HepG2 (cell line): Measurements from ENCODE around the gene TUBB3. TPM values are rescaled to one million over a fixed set of nuclear protein-coding genes. Genes with fewer than 3 reads are reported as not detected.
"Not testable (repeated sequence)": the region's sequence is repeated elsewhere in the genome, so short reads cannot be mapped to it uniquely, and the experiment has no call there.

Experiments used
- ATAC-seq: fragments of 200-7000 bp; cut with Tn5 transposase; 3 replicates; pipeline ENCODE4 v1.9.1; 2020; ENCODE audit warnings: mild to moderate bottlenecking, moderate library complexity
- BruUV-seq: library from RNA; stranded (reverse); fragments of 400-500 nt; replicated peaks from 2 replicates; lab custom pipeline; 2021; lab: Mats Ljungman, UMichigan
- CTCF ChIA-PET: fragments of 300-600 bp; formaldehyde crosslinking; extraction: SDS; loops from one replicate; lab custom pipeline; 2021; ENCODE audit warnings: low total read pairs, inconsistent platforms, low intra/inter-chr PET ratio; lab: Yijun Ruan, JAX
- POLR2A ChIA-PET: fragments of 350-600 bp; sonication (Branson Sonifier 250); formaldehyde crosslinking; loops from one replicate; lab custom pipeline; 2020; ENCODE audit warnings: antibody characterized with exemption, inconsistent platforms; lab: Yijun Ruan, JAX
- DNase-seq: peaks from one replicate; pipeline ENCODE4 v3.0.0-alpha.2; 2015; ENCODE audit warnings: low spot score
- FAIRE-seq: peaks from 3 replicates; lab custom pipeline; 2011; peaks lifted over from hg19 to GRCh38; lab: Jason Lieb, UNC
- H2AFZ ChIP-seq: one replicate; pipeline ENCODE4 v1.6.1; 2011; ENCODE audit warnings: low read length, inconsistent platforms
- H3K27ac ChIP-seq: fragments of 300-600 bp; 3 replicates; pipeline ENCODE4 v1.8.0; 2011; ENCODE audit warnings: mixed run types, mild to moderate bottlenecking, mixed read lengths, low read length, inconsistent platforms; ENCODE audit not compliant: insufficient read depth; ENCODE audit errors: extremely low read length
- H3K27me3 ChIP-seq, 2 experiments: fragments of 200-600 bp in 1 of 2; 2 replicates in 1 of 2; 3 replicates in 1 of 2; pipeline versions ENCODE4 v1.6.0 to v1.8.0; 2011; ENCODE audit warnings: low read length in 2 of 2, mild to moderate bottlenecking in 2 of 2, moderate library complexity in 2 of 2, inconsistent platforms in 1 of 2; ENCODE audit not compliant: insufficient read depth in 2 of 2, control insufficient read depth in 1 of 2
- H3K36me3 ChIP-seq, 2 experiments: fragments of 200-600 bp in 1 of 2; replicated peaks in 1 of 2; 2 replicates in 1 of 2; 3 replicates in 1 of 2; pipeline versions ENCODE4 v1.5.1 to v1.8.0; 2011; ENCODE audit warnings: low read length in 2 of 2, inconsistent platforms in 1 of 2; ENCODE audit not compliant: insufficient read depth in 2 of 2, control insufficient read depth in 1 of 2
- H3K4me1 ChIP-seq: 2 replicates; pipeline ENCODE4 v1.5.1; 2012; ENCODE audit warnings: low read length, inconsistent platforms; ENCODE audit not compliant: insufficient read depth
- H3K4me2 ChIP-seq: 2 replicates; pipeline ENCODE4 v1.6.0; 2011; ENCODE audit warnings: low read depth, low read length, inconsistent platforms
- H3K4me3 ChIP-seq, 3 experiments: fragments of 200-600 bp in 1 of 3; sonication (generic), shearing (Covaris generic) in 1 of 3; replicated peaks in 1 of 3; 2 replicates each; pipeline ENCODE4 v1.5.1; 2011 to 2016; ENCODE audit warnings: low read length in 3 of 3, inconsistent platforms in 2 of 3, low read depth in 2 of 3, mild to moderate bottlenecking in 2 of 3, control low read depth in 1 of 3, mixed read lengths in 1 of 3; ENCODE audit not compliant: insufficient read depth in 1 of 3
- H3K79me2 ChIP-seq: one replicate; pipeline ENCODE4 v1.6.1; 2011; ENCODE audit warnings: low read length, inconsistent platforms; ENCODE audit not compliant: insufficient read depth
- H3K9ac ChIP-seq: 2 replicates; pipeline ENCODE4 v1.6.0; 2011; ENCODE audit warnings: mild to moderate bottlenecking, low read depth, low read length, inconsistent platforms; ENCODE audit not compliant: insufficient read depth
- H3K9me3 ChIP-seq: 2 replicates; pipeline ENCODE4 v1.5.1; 2012; ENCODE audit warnings: mild to moderate bottlenecking, low read length
- H4K20me1 ChIP-seq: 2 replicates; pipeline ENCODE4 v1.6.0; 2011; ENCODE audit warnings: inconsistent platforms, mild to moderate bottlenecking, low read length, moderate library complexity; ENCODE audit not compliant: insufficient read depth
- ASH2L ChIP-seq: fragments of 300-600, 200-600 bp; sonication (generic); IDR thresholded peaks from 2 replicates; pipeline ENCODE4 v1.7.0; 2017; ENCODE audit warnings: low read depth, mild to moderate bottlenecking, moderate library complexity, mixed read lengths, low read length; ENCODE audit not compliant: insufficient read length
- CBX2 ChIP-seq, 2 experiments: fragments of 200-600 bp in 1 of 2; sonication (generic); formaldehyde crosslinking in 1 of 2; IDR thresholded peaks; 2 replicates each; pipeline versions ENCODE4 v1.7.0 to v1.8.1; 2018 to 2022; ENCODE audit warnings: low read depth in 2 of 2, low read length in 1 of 2, mild to moderate bottlenecking in 1 of 2, missing genetic modification reagents in 1 of 2
- IRF1 ChIP-seq: sonication (generic); formaldehyde crosslinking; IDR thresholded peaks from 2 replicates; pipeline ENCODE4 v1.4.0; 2020; ENCODE audit warnings: low read depth, mild to moderate bottlenecking, missing genetic modification reagents
- ZNF335 ChIP-seq: sonication (generic); formaldehyde crosslinking; IDR thresholded peaks from 2 replicates; pipeline ENCODE4 v1.4.0; 2020; ENCODE audit warnings: missing genetic modification reagents
- ZNF660 ChIP-seq: sonication (generic); formaldehyde crosslinking; IDR thresholded peaks from 2 replicates; pipeline ENCODE4 v1.5.1; 2020; ENCODE audit warnings: mild to moderate bottlenecking, low read depth, missing genetic modification reagents, borderline replicate concordance
- ZNF850 ChIP-seq: sonication (generic); formaldehyde crosslinking; conservative IDR thresholded peaks from 2 replicates; pipeline ENCODE4 v1.9.0; 2021; ENCODE audit warnings: mild to moderate bottlenecking, missing genetic modification reagents
- ZSCAN30 ChIP-seq: sonication (generic); formaldehyde crosslinking; IDR thresholded peaks from 2 replicates; pipeline ENCODE4 v1.5.0; 2020; ENCODE audit warnings: mild to moderate bottlenecking, missing genetic modification reagents
- WGBS: methylation state at CpG from one replicate; pipeline ENCODE4 v1.1.6; 2017; ENCODE audit warnings: low lambda C conversion rate; 5-methylcytosine and 5-hydroxymethylcytosine counted together
- in situ Hi-C: cut with HindIII; loops from 2 replicates; pipeline ENCODE4 v1.10.0; 2017; ENCODE audit warnings: low pct_unique_long_range_greater_than_20kb; ENCODE audit not compliant: extremely low pct_ligation_motif_present
- intact Hi-C: fragments of 100-400 bp; cut with micrococcal nuclease; formaldehyde crosslinking; loops from one replicate; pipeline ENCODE4 v1.10.0; 2022; ENCODE audit not compliant: unreplicated experiment
- polyA plus RNA-seq, 8 experiments: library from polyadenylated mRNA; depleted of rRNA in 3 of 8; stranded (reverse) in 7 of 8; unstranded in 1 of 8; fragments of >200 nt; fragmentation: Illumina TruSeq in 4 of 8; extraction: Trizol in 4 of 8; gene quantifications; 2 replicates each; pipeline versions ENCODE4 v1.2.1 to v1.2.3, GENCODE V29; 2011 to 2016; ENCODE audit warnings: low read depth in 4 of 8, missing spikeins in 1 of 8, mixed read lengths in 1 of 8; ENCODE audit not compliant: insufficient read depth in 1 of 8
- total RNA-seq, 5 experiments: library from RNA; depleted of rRNA; stranded (reverse); fragments of >200 nt; fragmentation: Illumina TruSeq; extraction: Trizol; gene quantifications; 2 replicates each; pipeline ENCODE4 v1.2.3, GENCODE V29; 2016; ENCODE audit warnings: low read depth in 1 of 5
- TF ChIP-seq, protein P1 (sequence below): sonication (generic); formaldehyde crosslinking; IDR thresholded peaks from 2 replicates; pipeline ENCODE4 v1.5.1; 2020; ENCODE audit warnings: mild to moderate bottlenecking, missing genetic modification reagents, moderate library complexity

The TUBB3 gene
- total and polyA plus RNA-seq, 2 of the 13 experiments (the other 11 are each of a cell fraction or from before 2014, with no cell fraction given): 110 to 185 TPM

DNA sequence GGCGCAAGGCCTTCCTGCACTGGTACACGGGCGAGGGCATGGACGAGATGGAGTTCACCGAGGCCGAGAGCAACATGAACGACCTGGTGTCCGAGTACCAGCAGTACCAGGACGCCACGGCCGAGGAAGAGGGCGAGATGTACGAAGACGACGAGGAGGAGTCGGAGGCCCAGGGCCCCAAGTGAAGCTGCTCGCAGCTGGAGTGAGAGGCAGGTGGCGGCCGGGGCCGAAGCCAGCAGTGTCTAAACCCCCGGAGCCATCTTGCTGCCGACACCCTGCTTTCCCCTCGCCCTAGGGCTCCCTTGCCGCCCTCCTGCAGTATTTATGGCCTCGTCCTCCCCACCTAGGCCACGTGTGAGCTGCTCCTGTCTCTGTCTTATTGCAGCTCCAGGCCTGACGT lies 12.5 kb downstream of the TUBB3 start:
- intact Hi-C loops, DNase-seq, H4K20me1 ChIP-seq, ATAC-seq, H3K27ac ChIP-seq, H3K9ac ChIP-seq, H3K4me3 ChIP-seq, in situ Hi-C loops, H2AFZ ChIP-seq, CTCF ChIA-PET, H3K4me2 ChIP-seq, H3K9me3 ChIP-seq, FAIRE-seq, H3K79me2 ChIP-seq: not testable (repeated sequence)
- Histone ChIP-seq H3K27me3 (peaks cover 0 to 15% of the 10 kb centered on the region in 2 experiments; a peak in 2 of 5 replicates), H3K4me1 (peaks cover 25% of the 10 kb centered on the region), H3K36me3 (peaks cover 20 to 29% of the 10 kb centered on the region in 2 experiments; a peak in 4 of 5 replicates)
- POLR2A ChIA-PET: interaction anchor here (1.3 to 9.0 kb wide), 2 partner anchors 13 to 17 kb away, joined by 3 to 86 read pairs; partner anchors contain the start of genes MC1R and TUBB3
- 94% methylated on average over 27 of the region's 27 CpGs for WGBS
- BruUV-seq: TSS peak; percentile 46

- BruUV-seq: no TSS peak
- intact Hi-C loops (no loop called here), in situ Hi-C loops (no loop called here)
- DNase-seq: no peak
- Histone ChIP-seq H3K9ac (no peak overlapping the region), H3K4me2 (no peak overlapping the region), H3K79me2 (no peaks in the 10 kb centered on the region), H4K20me1 (peaks cover 6% of the 10 kb centered on the region; the same call in 1 of the 2 replicates), H2AFZ (no peak overlapping the region), H3K9me3 (no peaks in the 10 kb centered on the region), H3K4me1 (peaks cover 25% of the 10 kb centered on the region), H3K36me3 (peaks cover 20 to 29% of the 10 kb centered on the region in 2 experiments; a peak in 4 of 5 replicates), H3K27me3 (peaks cover 0 to 18% of the 10 kb centered on the region in 2 experiments; a peak in 2 of 5 replicates), H3K4me3 (no peak overlapping the region), H3K27ac (no peak overlapping the region)
- ATAC-seq: no peak
- CTCF ChIA-PET: no interaction called here
- FAIRE-seq: no peak
- TF ChIP-seq IRF1 (CRISPR knock-in tag) (no peak), ASH2L (no peak), CBX2 (IDR thresholded peaks at IDR 0.05; ENCODE audit: low read depth, low read length) (no peak), CBX2 (CRISPR knock-in tag; IDR thresholded peaks at IDR 0.05; ENCODE audit: low read depth) (no peak), ZNF660 (no peak), ZNF335 (no peak), ZSCAN30 (CRISPR knock-in tag) (no peak), ZNF850 (CRISPR knock-in tag) (no peak)
- TF ChIP-seq, protein P1, sequence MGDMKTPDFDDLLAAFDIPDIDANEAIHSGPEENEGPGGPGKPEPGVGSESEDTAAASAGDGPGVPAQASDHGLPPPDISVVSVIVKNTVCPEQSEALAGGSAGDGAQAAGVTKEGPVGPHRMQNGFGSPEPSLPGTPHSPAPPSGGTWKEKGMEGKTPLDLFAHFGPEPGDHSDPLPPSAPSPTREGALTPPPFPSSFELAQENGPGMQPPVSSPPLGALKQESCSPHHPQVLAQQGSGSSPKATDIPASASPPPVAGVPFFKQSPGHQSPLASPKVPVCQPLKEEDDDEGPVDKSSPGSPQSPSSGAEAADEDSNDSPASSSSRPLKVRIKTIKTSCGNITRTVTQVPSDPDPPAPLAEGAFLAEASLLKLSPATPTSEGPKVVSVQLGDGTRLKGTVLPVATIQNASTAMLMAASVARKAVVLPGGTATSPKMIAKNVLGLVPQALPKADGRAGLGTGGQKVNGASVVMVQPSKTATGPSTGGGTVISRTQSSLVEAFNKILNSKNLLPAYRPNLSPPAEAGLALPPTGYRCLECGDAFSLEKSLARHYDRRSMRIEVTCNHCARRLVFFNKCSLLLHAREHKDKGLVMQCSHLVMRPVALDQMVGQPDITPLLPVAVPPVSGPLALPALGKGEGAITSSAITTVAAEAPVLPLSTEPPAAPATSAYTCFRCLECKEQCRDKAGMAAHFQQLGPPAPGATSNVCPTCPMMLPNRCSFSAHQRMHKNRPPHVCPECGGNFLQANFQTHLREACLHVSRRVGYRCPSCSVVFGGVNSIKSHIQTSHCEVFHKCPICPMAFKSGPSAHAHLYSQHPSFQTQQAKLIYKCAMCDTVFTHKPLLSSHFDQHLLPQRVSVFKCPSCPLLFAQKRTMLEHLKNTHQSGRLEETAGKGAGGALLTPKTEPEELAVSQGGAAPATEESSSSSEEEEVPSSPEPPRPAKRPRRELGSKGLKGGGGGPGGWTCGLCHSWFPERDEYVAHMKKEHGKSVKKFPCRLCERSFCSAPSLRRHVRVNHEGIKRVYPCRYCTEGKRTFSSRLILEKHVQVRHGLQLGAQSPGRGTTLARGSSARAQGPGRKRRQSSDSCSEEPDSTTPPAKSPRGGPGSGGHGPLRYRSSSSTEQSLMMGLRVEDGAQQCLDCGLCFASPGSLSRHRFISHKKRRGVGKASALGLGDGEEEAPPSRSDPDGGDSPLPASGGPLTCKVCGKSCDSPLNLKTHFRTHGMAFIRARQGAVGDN (CRISPR knock-in tag): no peak
- POLR2A ChIA-PET: interaction anchor here (1.3 to 9.0 kb wide), 2 partner anchors 13 to 17 kb away, joined by 3 to 86 read pairs; partner anchors contain the start of genes MC1R and TUBB3
- WGBS: 92% methylated on average over 13 of the region's 13 CpGs
These were observed 12.9 kb downstream of the TUBB3 start for GRCh38 chr16:89936034-89936433.
